ENCODE measurements around the gene AAGAB.
A peak's percentile ranks its signal among the peaks of the same experiment; 100 is the strongest.

The AAGAB gene

DNA sequence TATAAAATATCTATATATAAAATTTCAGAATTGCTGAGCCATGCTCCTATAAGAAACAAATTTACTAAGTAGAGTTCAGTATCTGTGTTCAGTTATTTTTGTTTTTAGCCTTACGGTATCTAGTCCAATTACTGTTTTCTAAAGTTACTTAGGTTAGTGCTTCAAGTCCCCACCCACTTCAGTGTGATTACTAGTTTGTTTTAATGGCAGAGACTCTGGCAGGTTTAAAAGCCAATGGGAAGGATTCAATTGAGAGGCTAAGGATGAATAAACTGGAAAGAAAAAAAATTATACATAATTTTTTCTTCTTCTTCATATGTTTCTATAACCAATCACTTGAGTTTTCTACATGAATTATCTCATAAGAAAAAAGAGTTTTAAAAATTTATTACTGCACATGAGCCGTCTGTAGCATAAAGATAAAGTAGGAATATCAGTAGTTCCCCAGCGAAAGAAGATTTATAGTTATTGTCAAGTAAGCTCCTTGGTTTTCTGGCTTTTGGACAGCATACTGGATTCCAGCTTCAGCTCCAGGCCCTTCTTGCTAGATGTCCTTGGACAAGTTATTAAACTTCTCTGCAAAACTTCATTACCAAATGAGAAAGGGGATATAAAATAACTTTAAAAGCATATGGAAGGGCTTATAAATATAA lies 46.8 kb downstream of the AAGAB start:
- peak; percentile 18 for DNase-seq

- no peak for DNase-seq
Observed at GRCh38 chr15:67202991-67203390, 51.5 kb downstream of the AAGAB start.

- no peak for DNase-seq
Observed at GRCh38 chr15:67202091-67202490, 52.4 kb downstream of the AAGAB start.

GRCh38 chr15:67201136-67201535 lies 53.3 kb downstream of the AAGAB start:
- no peak for DNase-seq

- DNase-seq = no peak
Observed at GRCh38 chr15:67199881-67200763, 54.3 kb downstream of the AAGAB start.

DNA sequence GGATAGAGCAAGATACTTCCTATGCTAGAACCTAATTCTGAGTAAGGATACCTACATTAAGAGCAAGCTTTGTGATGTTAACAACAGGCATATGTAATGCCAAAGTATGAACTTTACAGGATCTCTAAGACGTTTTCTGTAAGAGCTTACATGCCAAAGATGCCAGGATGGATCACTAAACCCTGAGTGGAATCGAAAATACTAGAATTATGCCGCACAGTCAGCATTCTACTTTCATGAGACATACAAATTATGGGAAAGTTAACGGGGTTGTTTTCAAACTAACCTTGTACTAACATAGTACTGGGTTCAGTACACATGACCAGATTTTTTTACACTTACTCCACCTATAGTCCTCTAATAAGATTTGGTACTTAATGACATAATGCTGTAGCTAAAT lies 55.1 kb downstream of the AAGAB start:
- DNase-seq = no peak

GRCh38 chr15:67198157-67198754 lies 56.2 kb downstream of the AAGAB start:
- no peak for DNase-seq

GRCh38 chr15:67197364-67197695 lies 57.1 kb downstream of the AAGAB start:
- no peak for DNase-seq

DNA sequence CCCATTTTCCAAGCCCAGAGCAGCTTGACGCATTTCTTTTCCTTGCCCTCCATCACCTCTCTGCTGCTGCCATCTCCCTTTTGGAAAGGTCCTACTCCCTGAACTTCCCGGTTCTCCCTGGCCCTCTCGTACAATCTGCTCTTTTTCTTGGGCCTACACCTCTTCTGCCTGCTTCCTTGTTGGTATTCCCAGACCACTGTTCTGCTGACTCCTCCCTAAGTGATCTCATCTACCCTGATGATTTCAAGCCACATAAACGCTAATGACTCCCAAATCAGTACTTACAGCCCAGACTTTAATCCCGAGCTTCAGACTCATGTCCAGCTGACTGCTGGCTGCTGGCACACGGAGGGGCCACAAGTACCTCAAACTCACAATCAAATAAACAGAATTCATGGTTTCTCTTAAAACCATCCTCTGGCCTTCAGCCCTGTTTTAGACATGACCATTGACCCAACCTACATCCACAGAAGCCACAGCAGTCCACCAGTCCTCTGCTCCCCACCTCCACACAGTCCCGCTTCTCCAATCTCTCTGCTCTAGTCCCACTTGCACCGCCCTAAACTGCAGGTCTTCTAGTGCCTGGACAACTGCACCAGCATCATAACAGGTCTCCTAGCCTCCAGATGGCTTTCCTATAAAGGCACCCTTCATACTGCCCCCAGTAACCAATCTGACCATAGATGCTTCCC lies 57.6 kb downstream of the AAGAB start:
- no peak for DNase-seq

DNA sequence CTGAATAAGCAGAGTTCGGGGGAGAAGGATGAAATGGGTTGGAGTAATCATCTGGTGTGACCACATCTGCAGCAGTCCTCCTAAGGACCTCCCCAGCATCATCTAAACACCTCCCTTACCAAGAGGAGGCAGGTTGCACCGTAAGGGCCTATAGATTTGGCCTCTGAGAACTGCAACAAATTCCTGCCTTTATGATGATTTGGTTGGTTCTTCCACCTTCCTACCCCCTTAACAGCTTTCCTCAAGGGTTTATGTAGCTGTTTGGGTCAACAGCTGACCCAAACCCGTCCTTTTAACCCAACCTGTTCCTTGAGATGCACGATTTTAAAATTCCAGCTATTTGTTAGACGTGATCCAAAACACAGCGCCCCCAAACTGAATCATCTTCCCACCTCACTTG lies 58.2 kb downstream of the AAGAB start:
- DNase-seq = no peak

DNA sequence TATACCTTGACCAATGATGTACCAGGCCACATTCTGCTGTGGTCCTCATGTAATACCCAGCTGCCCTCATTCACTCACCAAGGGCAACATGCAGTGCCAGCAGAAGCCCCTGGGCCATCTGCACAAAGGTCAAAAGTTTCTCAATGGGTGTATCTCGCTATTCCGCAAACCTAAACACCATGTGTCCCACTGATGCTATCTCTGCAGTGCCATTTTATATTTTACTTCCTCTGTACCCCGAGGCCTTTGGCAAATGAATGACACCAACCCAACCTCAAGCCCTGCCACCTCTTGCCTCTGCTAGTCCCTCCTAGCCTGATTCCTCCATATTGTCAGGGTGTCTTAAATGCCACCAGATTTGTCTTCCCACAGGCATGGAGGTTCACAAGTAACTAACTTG lies 59.2 kb downstream of the AAGAB start:
- DNase-seq = no peak

- no peak for DNase-seq
Observed at GRCh38 chr15:67194171-67195114, 60.0 kb downstream of the AAGAB start.

GRCh38 chr15:67193223-67193990 lies 61.1 kb downstream of the AAGAB start:
- no peak for DNase-seq

DNA sequence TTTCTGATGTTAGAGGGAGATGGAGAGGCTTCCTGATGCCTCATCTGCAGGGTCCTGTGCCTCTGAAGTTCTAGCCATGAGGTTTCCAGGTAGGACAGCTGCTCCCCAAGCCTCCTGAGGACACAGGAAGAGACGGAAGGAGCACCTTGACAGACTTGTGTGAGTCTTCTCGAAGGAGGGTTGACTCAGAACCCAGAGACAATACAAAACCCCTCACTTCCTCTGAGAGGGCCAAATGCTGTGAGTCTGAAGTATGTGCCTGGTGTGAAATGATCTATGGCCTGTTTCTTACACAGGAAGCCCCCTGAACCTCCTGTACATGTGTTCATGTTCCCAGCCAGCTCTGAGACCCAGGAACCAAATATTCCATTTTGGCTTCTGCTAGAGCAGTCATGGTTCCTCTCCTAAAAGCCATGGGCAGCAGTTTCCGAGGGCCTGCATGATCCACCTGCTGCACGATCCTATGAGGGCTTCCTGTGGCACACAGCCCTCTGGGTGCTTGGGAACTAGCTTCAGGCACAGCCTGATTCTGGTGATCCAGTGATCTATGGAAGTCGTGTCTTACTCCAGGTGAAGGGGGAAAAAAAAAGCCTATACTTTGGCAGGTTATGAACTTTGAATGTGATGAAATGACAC lies 62.2 kb downstream of the AAGAB start:
- no peak for DNase-seq

DNA sequence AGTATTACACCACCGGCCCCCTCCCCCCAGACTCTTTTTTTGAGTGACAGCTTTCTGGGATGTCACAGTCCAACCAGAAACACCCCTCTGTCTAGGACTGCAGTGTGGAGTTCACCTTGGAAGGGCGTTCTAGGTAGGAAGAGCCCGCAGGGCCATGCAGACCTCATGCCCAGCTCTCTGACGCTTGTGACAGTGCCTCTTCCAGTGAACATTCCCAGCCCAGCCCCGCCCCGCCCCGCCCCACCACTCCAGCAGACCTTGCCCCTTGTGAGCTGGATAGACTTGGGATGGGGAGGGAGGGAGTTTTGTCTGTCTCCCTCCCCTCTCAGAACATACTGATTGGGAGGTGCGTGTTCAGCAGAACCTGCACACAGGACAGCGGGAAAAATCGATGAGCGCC lies 63.6 kb downstream of the AAGAB start:
- DNase-seq = no peak

DNA sequence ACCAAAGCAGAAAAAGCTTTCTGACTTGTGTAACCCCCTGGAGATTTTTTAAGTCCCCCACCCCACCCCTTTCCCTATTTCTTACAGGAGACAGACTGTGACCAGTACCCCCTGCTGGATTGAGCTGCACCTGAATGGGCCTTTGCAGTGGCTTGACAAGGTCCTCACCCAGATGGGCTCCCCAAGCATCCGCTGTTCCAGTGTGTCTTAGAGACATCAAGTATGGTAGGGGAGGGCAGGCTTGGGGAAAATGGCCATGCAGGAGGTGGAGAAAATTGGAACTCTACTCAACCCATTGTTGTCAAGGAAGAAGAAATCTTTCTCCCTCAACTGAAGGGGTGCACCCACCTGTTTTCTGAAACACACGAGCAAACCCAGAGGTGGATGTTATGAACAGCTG lies 64.1 kb downstream of the AAGAB start:
- no peak for DNase-seq

- no peak for DNase-seq
Observed at GRCh38 chr15:67189326-67190051, 65.0 kb downstream of the AAGAB start.

GRCh38 chr15:67188551-67189218 lies 65.8 kb downstream of the AAGAB start:
- no peak for DNase-seq

DNA sequence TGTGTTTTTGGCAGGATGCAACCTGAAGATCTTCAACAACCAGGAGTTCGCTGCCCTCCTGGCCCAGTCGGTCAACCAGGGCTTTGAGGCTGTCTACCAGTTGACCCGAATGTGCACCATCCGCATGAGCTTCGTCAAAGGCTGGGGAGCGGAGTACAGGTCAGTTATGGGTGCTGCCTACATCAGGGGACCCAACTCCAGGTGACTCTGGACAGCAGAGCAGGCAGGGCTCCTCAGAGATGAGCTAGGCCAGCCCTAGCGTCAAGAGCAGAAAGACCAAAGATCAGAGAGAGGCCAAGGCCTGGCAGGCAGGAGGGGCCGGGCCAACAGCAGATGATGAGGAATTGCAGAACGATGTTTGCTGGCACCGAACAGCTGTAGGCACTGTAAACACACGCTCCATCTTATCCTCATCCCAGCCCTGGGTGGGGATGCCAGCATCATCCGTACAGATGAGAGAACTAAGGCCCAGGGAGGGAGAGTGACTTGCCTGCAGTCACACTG lies 67.1 kb downstream of the AAGAB start:
- DNase-seq = no peak

DNA sequence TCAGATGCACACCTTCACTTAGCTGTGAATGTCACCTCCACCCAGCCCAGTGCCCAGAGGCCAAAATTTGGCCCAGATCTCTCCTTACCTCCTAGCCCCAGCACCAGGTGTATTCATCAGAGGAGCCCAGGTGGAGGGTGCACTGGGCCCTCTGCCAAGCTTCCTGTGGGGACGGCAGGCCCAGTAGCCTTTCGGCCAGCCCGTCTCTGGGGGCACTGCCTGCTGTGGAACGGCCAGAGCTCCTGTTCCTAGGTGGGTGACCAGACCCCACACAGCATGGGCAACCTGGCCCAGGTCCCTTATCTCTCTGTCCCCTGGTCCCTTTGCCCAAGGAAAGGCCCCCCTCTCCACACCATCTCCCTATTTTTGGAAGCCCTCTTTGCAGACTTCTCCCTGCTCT lies 67.8 kb downstream of the AAGAB start:
- DNase-seq = no peak

All from hematopoietic multipotent progenitor cell treated with erythropoietin and hydrocortisone succinate and interleukin-3 and kit ligand, for 6 days (in vitro differentiated cells).